ENCODE measurements around the gene FIG4.

DNA sequence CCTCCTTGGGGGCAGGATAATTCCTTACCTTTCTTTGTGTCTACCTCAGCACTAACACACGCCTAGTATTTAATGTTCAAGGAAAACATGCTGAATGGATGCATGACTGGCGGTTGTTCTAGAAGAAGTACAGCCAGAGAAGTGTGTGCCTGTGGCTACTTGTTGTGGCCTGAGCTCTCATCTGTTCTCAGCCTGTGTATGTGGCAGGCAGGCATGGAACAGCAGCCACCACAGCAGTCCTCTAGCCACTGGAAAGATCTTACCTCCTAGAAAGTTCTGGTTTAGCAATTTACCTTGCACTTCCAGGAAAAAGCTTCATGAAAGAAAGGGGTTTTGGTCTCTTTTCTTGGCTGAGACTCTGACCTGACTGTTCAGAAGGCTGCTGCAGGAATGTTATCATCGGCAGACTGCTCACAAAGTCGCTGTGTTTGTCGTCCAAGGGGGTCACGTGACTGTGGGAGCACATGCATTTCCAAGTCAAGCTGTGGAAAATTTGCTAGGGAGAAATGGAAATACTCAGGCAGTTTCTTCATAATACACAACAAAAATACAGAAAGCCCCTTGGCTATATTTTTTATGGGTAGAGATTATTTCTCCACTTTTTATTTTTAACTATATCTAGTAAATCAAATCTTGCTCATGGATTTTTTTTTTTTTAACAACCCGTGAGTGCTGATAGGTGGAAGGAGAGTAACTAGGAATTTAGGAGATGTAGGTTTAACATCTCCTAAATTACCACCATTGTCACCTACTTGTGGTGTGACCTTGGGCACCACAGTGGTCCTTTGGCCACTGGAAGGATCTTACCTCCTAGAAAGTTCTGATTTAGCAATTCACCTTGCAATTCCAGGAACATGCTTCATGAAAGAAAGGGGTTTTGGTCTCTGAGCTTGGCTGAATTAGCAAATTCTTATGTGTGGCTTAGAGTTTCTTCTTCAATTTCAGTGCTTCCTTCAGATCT, 176.2 kb downstream of the FIG4 start:
- TF ChIP-seq, protein P1, sequence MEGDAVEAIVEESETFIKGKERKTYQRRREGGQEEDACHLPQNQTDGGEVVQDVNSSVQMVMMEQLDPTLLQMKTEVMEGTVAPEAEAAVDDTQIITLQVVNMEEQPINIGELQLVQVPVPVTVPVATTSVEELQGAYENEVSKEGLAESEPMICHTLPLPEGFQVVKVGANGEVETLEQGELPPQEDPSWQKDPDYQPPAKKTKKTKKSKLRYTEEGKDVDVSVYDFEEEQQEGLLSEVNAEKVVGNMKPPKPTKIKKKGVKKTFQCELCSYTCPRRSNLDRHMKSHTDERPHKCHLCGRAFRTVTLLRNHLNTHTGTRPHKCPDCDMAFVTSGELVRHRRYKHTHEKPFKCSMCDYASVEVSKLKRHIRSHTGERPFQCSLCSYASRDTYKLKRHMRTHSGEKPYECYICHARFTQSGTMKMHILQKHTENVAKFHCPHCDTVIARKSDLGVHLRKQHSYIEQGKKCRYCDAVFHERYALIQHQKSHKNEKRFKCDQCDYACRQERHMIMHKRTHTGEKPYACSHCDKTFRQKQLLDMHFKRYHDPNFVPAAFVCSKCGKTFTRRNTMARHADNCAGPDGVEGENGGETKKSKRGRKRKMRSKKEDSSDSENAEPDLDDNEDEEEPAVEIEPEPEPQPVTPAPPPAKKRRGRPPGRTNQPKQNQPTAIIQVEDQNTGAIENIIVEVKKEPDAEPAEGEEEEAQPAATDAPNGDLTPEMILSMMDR (IDR thresholded peaks at IDR 0.05): no peak
- no peak for TF ChIP-seq POLR2A (IDR thresholded peaks at IDR 0.05)
